Adipocyte (in vitro differentiated cells): ENCODE measurements around the gene BFSP1.

Experiments
- DNase-seq: peaks from one replicate; pipeline ENCODE4 v3.0.0-alpha.2; 2015; ENCODE audit warnings: low read depth
- H3K27me3 ChIP-seq: replicated peaks from 2 replicates; pipeline ENCODE4 v1.7.0; 2013; ENCODE audit warnings: mild to moderate bottlenecking, low read length, moderate library complexity; ENCODE audit not compliant: control insufficient read depth, insufficient read depth
- H3K36me3 ChIP-seq: 2 replicates; pipeline ENCODE4 v1.7.0; 2013; ENCODE audit warnings: low read length, mild to moderate bottlenecking, moderate library complexity; ENCODE audit not compliant: control insufficient read depth, insufficient read depth, severe bottlenecking
- H3K4me1 ChIP-seq: 2 replicates; pipeline ENCODE4 v1.7.0; 2013; ENCODE audit warnings: mild to moderate bottlenecking, low read length, moderate library complexity; ENCODE audit not compliant: control insufficient read depth, insufficient read depth
- H3K4me3 ChIP-seq: 2 replicates; pipeline ENCODE4 v1.7.0; 2013; ENCODE audit warnings: mild to moderate bottlenecking, low read length, moderate library complexity
- H3K9ac ChIP-seq: 2 replicates; pipeline ENCODE4 v1.7.0; 2013; ENCODE audit warnings: mild to moderate bottlenecking, low read length, moderate library complexity
- H3K9me3 ChIP-seq: 2 replicates; pipeline ENCODE4 v1.7.0; 2013; ENCODE audit warnings: mild to moderate bottlenecking, low read length, moderate library complexity; ENCODE audit not compliant: control insufficient read depth

Gene BFSP1

GRCh38 chr20:17534077-17534476, 2.9 kb upstream of the BFSP1 start:
- Histone ChIP-seq H3K4me3 (no peak overlapping the region), H3K36me3 (no peaks in the 10 kb centered on the region), H3K9ac (no peak overlapping the region), H3K27me3 (no peaks in the 10 kb centered on the region), H3K9me3 (no peaks in the 10 kb centered on the region), H3K4me1 (peaks cover 4% of the 10 kb centered on the region)
- DNase-seq: no peak

DNA sequence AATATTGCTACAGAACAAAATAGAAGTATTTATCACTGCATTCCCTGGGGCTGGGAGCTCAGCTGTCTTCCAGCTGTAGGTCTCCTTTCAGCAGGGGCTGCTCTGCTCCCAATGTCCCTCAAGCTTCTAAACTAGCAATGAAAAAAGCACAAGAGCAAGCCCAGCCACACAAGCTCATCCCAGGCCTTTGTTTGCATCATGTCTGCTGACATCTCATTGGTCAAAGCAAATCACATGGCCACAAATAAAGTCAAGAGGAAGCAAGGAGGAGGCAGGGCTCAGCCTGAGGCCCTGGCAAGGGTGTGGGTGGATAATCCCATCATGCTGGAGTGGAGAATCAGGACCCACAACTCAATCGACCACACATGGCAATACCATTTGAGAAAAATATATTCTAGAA, 2.2 kb upstream of the BFSP1 start:
- Histone ChIP-seq H3K27me3 (no peaks in the 10 kb centered on the region), H3K4me1 (peaks cover 4% of the 10 kb centered on the region), H3K4me3 (no peak overlapping the region), H3K36me3 (no peaks in the 10 kb centered on the region), H3K9ac (no peak overlapping the region), H3K9me3 (no peaks in the 10 kb centered on the region)
- DNase-seq: peak; percentile 72

GRCh38 chr20:17531665-17532025, 466 bp upstream of the BFSP1 start:
- H3K27me3 ChIP-seq: no peaks in the 10 kb centered on the region
- peaks cover 4% of the 10 kb centered on the region for H3K4me1 ChIP-seq
- H3K9ac ChIP-seq: peak overlapping the region; percentile 83
- no peak for DNase-seq
- H3K36me3 ChIP-seq: no peaks in the 10 kb centered on the region
- H3K4me3 ChIP-seq: peak overlapping the region; percentile 77
- no peaks in the 10 kb centered on the region for H3K9me3 ChIP-seq

DNA sequence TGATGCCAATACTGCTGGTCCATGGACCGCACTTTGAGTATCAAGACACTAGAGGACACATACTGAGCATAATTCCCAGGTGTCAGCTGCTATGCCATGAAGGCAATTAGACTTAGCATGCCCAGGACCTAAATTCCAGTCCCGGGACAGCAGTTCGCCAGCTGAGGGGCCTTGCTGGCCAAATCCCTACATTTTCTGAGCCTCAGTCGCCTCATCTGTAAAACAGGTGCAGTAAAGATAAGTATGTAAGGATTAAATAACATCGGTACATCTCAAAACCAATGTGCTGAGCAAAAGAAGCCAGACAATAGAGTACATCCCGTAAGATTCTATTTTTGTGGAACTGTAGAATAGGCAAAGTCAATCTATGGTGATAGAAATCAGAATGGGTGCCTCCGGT, 1.0 kb downstream of the BFSP1 start:
- Histone ChIP-seq H3K4me1 (peaks cover 4% of the 10 kb centered on the region), H3K27me3 (no peaks in the 10 kb centered on the region), H3K4me3 (no peak overlapping the region), H3K9ac (no peak overlapping the region), H3K9me3 (no peaks in the 10 kb centered on the region), H3K36me3 (no peaks in the 10 kb centered on the region)
- no peak for DNase-seq

- Histone ChIP-seq H3K4me1 (peaks cover 4% of the 10 kb centered on the region), H3K9ac (no peak overlapping the region), H3K27me3 (peaks cover 2% of the 10 kb centered on the region), H3K4me3 (no peak overlapping the region), H3K9me3 (no peaks in the 10 kb centered on the region), H3K36me3 (no peaks in the 10 kb centered on the region)
- no peak for DNase-seq
Measured at GRCh38 chr20:17529586-17529985, 1.6 kb downstream of the BFSP1 start.

- no peak for DNase-seq
- H3K36me3 ChIP-seq: no peaks in the 10 kb centered on the region
- H3K27me3 ChIP-seq: peaks cover 2% of the 10 kb centered on the region
- no peak overlapping the region for H3K4me3 ChIP-seq
- H3K9ac ChIP-seq: no peak overlapping the region
- no peaks in the 10 kb centered on the region for H3K4me1 ChIP-seq
- H3K9me3 ChIP-seq: no peaks in the 10 kb centered on the region
Measured at GRCh38 chr20:17525650-17526049, 5.5 kb downstream of the BFSP1 start.

DNA sequence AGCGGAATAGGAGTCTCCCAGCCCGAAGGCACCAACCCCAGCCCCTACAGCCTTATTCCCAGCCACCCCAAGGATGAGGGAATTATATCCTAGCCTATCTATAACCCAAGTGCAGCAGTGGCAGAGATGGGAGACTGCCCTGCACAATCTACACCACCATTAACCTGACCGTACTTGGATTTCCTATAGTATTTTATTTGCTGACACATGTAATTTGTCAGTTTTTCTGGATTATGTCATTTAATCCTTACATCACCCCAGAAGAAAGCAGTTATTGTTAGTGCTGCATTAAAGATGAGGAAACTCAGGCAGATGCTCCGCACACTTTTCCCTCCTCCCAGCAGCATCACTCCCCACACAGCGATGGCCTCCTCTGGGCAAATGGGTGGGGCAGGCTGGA, 6.0 kb downstream of the BFSP1 start:
- H3K9ac ChIP-seq: no peak overlapping the region
- no peak for DNase-seq
- no peaks in the 10 kb centered on the region for H3K9me3 ChIP-seq
- H3K36me3 ChIP-seq: no peaks in the 10 kb centered on the region
- peaks cover 2% of the 10 kb centered on the region for H3K27me3 ChIP-seq
- no peak overlapping the region for H3K4me3 ChIP-seq
- no peaks in the 10 kb centered on the region for H3K4me1 ChIP-seq

GRCh38 chr20:17524560-17524959, 6.6 kb downstream of the BFSP1 start:
- Histone ChIP-seq H3K27me3 (peaks cover 2% of the 10 kb centered on the region), H3K9me3 (no peaks in the 10 kb centered on the region), H3K36me3 (no peaks in the 10 kb centered on the region), H3K9ac (no peak overlapping the region), H3K4me1 (no peaks in the 10 kb centered on the region), H3K4me3 (no peak overlapping the region)
- no peak for DNase-seq

DNA sequence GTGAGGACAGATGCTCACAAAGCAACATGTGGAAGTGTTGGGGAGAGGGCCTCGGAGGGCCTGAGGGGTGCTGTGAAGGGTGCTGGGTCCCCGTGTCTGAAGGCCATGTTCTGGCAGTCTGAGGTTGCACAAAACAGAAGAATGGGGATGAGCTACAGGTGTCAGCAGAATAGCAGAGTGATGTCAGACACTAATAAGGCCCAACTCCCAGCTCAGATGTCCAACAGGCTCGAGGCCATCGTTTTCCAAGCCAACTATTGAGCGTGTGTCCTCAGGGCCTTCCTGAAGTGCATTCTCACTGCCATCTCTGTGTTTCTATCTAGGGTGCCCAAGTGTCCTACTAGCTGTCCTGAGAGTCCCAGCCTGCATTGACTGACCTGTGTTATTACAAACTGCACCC, 7.9 kb downstream of the BFSP1 start:
- Histone ChIP-seq H3K27me3 (peaks cover 2% of the 10 kb centered on the region), H3K4me3 (no peak overlapping the region), H3K9ac (no peak overlapping the region), H3K9me3 (no peaks in the 10 kb centered on the region), H3K36me3 (no peaks in the 10 kb centered on the region), H3K4me1 (no peaks in the 10 kb centered on the region)
- no peak for DNase-seq

DNA sequence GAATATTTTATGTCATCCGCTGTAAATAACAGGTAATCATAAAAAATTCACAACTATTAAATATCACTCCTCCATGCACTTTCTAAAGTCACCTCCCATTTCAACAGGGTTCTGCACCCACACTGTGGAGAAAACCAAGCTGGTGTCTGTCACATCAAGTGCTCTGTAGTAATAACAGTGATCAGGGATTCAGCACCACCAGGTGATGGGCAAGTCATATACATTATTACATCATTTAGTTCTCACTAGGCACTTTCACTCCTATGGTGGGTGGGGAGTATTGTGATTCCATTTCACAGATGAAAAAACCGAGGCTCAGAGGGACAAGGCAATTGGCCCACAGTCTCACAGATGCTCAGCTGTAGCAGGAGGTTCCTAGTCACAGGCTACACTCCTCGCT, 8.7 kb downstream of the BFSP1 start:
- H3K4me3 ChIP-seq: no peak overlapping the region
- no peaks in the 10 kb centered on the region for H3K4me1 ChIP-seq
- DNase-seq: no peak
- no peaks in the 10 kb centered on the region for H3K9me3 ChIP-seq
- H3K9ac ChIP-seq: no peak overlapping the region
- peaks cover 2% of the 10 kb centered on the region for H3K27me3 ChIP-seq
- H3K36me3 ChIP-seq: no peaks in the 10 kb centered on the region

DNA sequence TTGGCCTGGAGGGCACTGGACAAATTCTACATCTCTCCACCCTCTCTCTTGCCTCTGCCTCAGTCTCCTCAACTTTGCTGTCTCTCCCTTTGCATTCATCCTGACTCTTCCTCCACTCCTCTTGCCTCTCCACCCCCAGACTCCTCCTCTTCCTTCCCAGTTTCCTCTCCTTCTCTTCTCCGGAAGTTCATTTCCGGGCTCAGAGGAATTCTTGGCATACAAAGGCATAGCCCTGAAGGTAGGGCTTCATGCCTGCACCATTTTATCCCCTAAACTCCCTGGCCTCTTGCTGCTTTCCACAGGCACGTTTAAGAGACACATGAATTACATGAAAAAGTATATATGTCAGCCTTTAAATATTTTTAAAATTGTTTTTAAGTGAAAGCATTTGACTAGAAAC, 10.6 kb downstream of the BFSP1 start:
- Histone ChIP-seq H3K4me1 (no peaks in the 10 kb centered on the region), H3K36me3 (no peaks in the 10 kb centered on the region), H3K27me3 (peaks cover 2% of the 10 kb centered on the region), H3K9me3 (no peaks in the 10 kb centered on the region), H3K9ac (no peak overlapping the region), H3K4me3 (no peak overlapping the region)
- no peak for DNase-seq

- DNase-seq: no peak
- Histone ChIP-seq H3K4me3 (no peak overlapping the region), H3K9me3 (no peaks in the 10 kb centered on the region), H3K4me1 (no peaks in the 10 kb centered on the region), H3K9ac (no peak overlapping the region), H3K27me3 (no peaks in the 10 kb centered on the region), H3K36me3 (no peaks in the 10 kb centered on the region)
Measured at GRCh38 chr20:17519606-17520285, 11.4 kb downstream of the BFSP1 start.
